HepG2 (cell line): Measurements from ENCODE around the gene OSBPL1A. TPM values are rescaled to one million over a fixed set of nuclear protein-coding genes. Genes with fewer than 3 reads are reported as not detected.

Experiments
- ATAC-seq: fragments of 200-7000 bp; cut with Tn5 transposase; 3 replicates; pipeline ENCODE4 v1.9.1; 2020; ENCODE audit warnings: mild to moderate bottlenecking, moderate library complexity
- BruUV-seq: library from RNA; stranded (reverse); fragments of 400-500 nt; replicated peaks from 2 replicates; lab custom pipeline; 2021; lab: Mats Ljungman, UMichigan
- CTCF ChIA-PET: fragments of 300-600 bp; formaldehyde crosslinking; extraction: SDS; loops from one replicate; lab custom pipeline; 2021; ENCODE audit warnings: low total read pairs, inconsistent platforms, low intra/inter-chr PET ratio; lab: Yijun Ruan, JAX
- POLR2A ChIA-PET: fragments of 350-600 bp; sonication (Branson Sonifier 250); formaldehyde crosslinking; loops from one replicate; lab custom pipeline; 2020; ENCODE audit warnings: antibody characterized with exemption, inconsistent platforms; lab: Yijun Ruan, JAX
- DNase-seq: peaks from one replicate; pipeline ENCODE4 v3.0.0-alpha.2; 2015; ENCODE audit warnings: low spot score
- FAIRE-seq: peaks from 3 replicates; lab custom pipeline; 2011; peaks lifted over from hg19 to GRCh38; lab: Jason Lieb, UNC
- H2AFZ ChIP-seq: one replicate; pipeline ENCODE4 v1.6.1; 2011; ENCODE audit warnings: low read length, inconsistent platforms
- H3K27ac ChIP-seq: fragments of 300-600 bp; 3 replicates; pipeline ENCODE4 v1.8.0; 2011; ENCODE audit warnings: mixed run types, mild to moderate bottlenecking, mixed read lengths, low read length, inconsistent platforms; ENCODE audit not compliant: insufficient read depth; ENCODE audit errors: extremely low read length
- H3K27me3 ChIP-seq, 2 experiments: fragments of 200-600 bp in 1 of 2; 2 replicates in 1 of 2; 3 replicates in 1 of 2; pipeline versions ENCODE4 v1.6.0 to v1.8.0; 2011; ENCODE audit warnings: low read length in 2 of 2, mild to moderate bottlenecking in 2 of 2, moderate library complexity in 2 of 2, inconsistent platforms in 1 of 2; ENCODE audit not compliant: insufficient read depth in 2 of 2, control insufficient read depth in 1 of 2
- H3K36me3 ChIP-seq, 2 experiments: fragments of 200-600 bp in 1 of 2; replicated peaks in 1 of 2; 2 replicates in 1 of 2; 3 replicates in 1 of 2; pipeline versions ENCODE4 v1.5.1 to v1.8.0; 2011; ENCODE audit warnings: low read length in 2 of 2, inconsistent platforms in 1 of 2; ENCODE audit not compliant: insufficient read depth in 2 of 2, control insufficient read depth in 1 of 2
- H3K4me1 ChIP-seq: 2 replicates; pipeline ENCODE4 v1.5.1; 2012; ENCODE audit warnings: low read length, inconsistent platforms; ENCODE audit not compliant: insufficient read depth
- H3K4me2 ChIP-seq: 2 replicates; pipeline ENCODE4 v1.6.0; 2011; ENCODE audit warnings: low read depth, low read length, inconsistent platforms
- H3K4me3 ChIP-seq, 3 experiments: fragments of 200-600 bp in 1 of 3; sonication (generic), shearing (Covaris generic) in 1 of 3; replicated peaks in 1 of 3; 2 replicates each; pipeline ENCODE4 v1.5.1; 2011 to 2016; ENCODE audit warnings: low read length in 3 of 3, inconsistent platforms in 2 of 3, low read depth in 2 of 3, mild to moderate bottlenecking in 2 of 3, control low read depth in 1 of 3, mixed read lengths in 1 of 3; ENCODE audit not compliant: insufficient read depth in 1 of 3
- H3K79me2 ChIP-seq: one replicate; pipeline ENCODE4 v1.6.1; 2011; ENCODE audit warnings: low read length, inconsistent platforms; ENCODE audit not compliant: insufficient read depth
- H3K9ac ChIP-seq: 2 replicates; pipeline ENCODE4 v1.6.0; 2011; ENCODE audit warnings: mild to moderate bottlenecking, low read depth, low read length, inconsistent platforms; ENCODE audit not compliant: insufficient read depth
- H3K9me3 ChIP-seq: 2 replicates; pipeline ENCODE4 v1.5.1; 2012; ENCODE audit warnings: mild to moderate bottlenecking, low read length
- H4K20me1 ChIP-seq: 2 replicates; pipeline ENCODE4 v1.6.0; 2011; ENCODE audit warnings: inconsistent platforms, mild to moderate bottlenecking, low read length, moderate library complexity; ENCODE audit not compliant: insufficient read depth
- AKAP8 ChIP-seq: sonication (generic); formaldehyde crosslinking; IDR thresholded peaks from 2 replicates; pipeline ENCODE4 v1.5.1; 2020; ENCODE audit warnings: mild to moderate bottlenecking, missing genetic modification reagents
- CEBPG ChIP-seq: IDR thresholded peaks from 2 replicates; pipeline ENCODE4 v1.6.1; 2016
- KLF16 ChIP-seq, 2 experiments: sonication (generic) in 1 of 2; formaldehyde crosslinking in 1 of 2; IDR thresholded peaks; 2 replicates each; pipeline versions ENCODE4 v1.6.1 to v1.8.0; 2016 to 2023; ENCODE audit warnings: missing genetic modification reagents in 2 of 2, missing compliant biosample characterization in 1 of 2
- PRPF4 ChIP-seq: fragments of 200-400 bp; formaldehyde crosslinking; IDR thresholded peaks from 2 replicates; pipeline ENCODE4 v1.6.1; 2016; ENCODE audit warnings: low read length, low read depth; ENCODE audit not compliant: poor library complexity, severe bottlenecking
- PTBP1 ChIP-seq: fragments of 200-400 bp; formaldehyde crosslinking; IDR thresholded peaks from 2 replicates; pipeline ENCODE4 v1.6.1; 2018; ENCODE audit warnings: low read length, low read depth; ENCODE audit not compliant: poor library complexity, severe bottlenecking
- RFX5 ChIP-seq: IDR thresholded peaks from 2 replicates; pipeline ENCODE4 v1.6.1; 2011; ENCODE audit warnings: low read depth, low read length, improper control_type of control experiment
- SATB2 ChIP-seq: sonication (generic); formaldehyde crosslinking; IDR thresholded peaks from 2 replicates; pipeline ENCODE4 v1.5.0; 2020; ENCODE audit warnings: missing genetic modification reagents
- ZC3H4 ChIP-seq: sonication (generic); formaldehyde crosslinking; IDR thresholded peaks from 2 replicates; pipeline ENCODE4 v1.4.0; 2020; ENCODE audit warnings: missing genetic modification reagents, borderline replicate concordance
- ZFP1 ChIP-seq: IDR thresholded peaks from 2 replicates; pipeline ENCODE4 v1.6.1; 2016
- ZNF350 ChIP-seq: sonication (generic); formaldehyde crosslinking; IDR thresholded peaks from 2 replicates; pipeline ENCODE4 v1.4.0; 2020; ENCODE audit warnings: mild to moderate bottlenecking, low read depth, missing genetic modification reagents, borderline replicate concordance
- ZNF547 ChIP-seq: sonication (generic); formaldehyde crosslinking; IDR thresholded peaks from 2 replicates; pipeline ENCODE4 v1.5.1; 2020; ENCODE audit warnings: mild to moderate bottlenecking, missing genetic modification reagents
- ZNF792 ChIP-seq: IDR thresholded peaks from 2 replicates; pipeline ENCODE4 v1.6.1; 2016
- ZNF891 ChIP-seq: sonication (generic); formaldehyde crosslinking; IDR thresholded peaks from 2 replicates; pipeline ENCODE4 v1.5.0; 2020; ENCODE audit warnings: mild to moderate bottlenecking, missing genetic modification reagents
- ZSCAN30 ChIP-seq: sonication (generic); formaldehyde crosslinking; IDR thresholded peaks from 2 replicates; pipeline ENCODE4 v1.5.0; 2020; ENCODE audit warnings: mild to moderate bottlenecking, missing genetic modification reagents
- WGBS: methylation state at CpG from one replicate; pipeline ENCODE4 v1.1.6; 2017; ENCODE audit warnings: low lambda C conversion rate; 5-methylcytosine and 5-hydroxymethylcytosine counted together
- in situ Hi-C: cut with HindIII; loops from 2 replicates; pipeline ENCODE4 v1.10.0; 2017; ENCODE audit warnings: low pct_unique_long_range_greater_than_20kb; ENCODE audit not compliant: extremely low pct_ligation_motif_present
- intact Hi-C: fragments of 100-400 bp; cut with micrococcal nuclease; formaldehyde crosslinking; loops from one replicate; pipeline ENCODE4 v1.10.0; 2022; ENCODE audit not compliant: unreplicated experiment
- polyA plus RNA-seq, 8 experiments: library from polyadenylated mRNA; depleted of rRNA in 3 of 8; stranded (reverse) in 7 of 8; unstranded in 1 of 8; fragments of >200 nt; fragmentation: Illumina TruSeq in 4 of 8; extraction: Trizol in 4 of 8; gene quantifications; 2 replicates each; pipeline versions ENCODE4 v1.2.1 to v1.2.3, GENCODE V29; 2011 to 2016; ENCODE audit warnings: low read depth in 4 of 8, missing spikeins in 1 of 8, mixed read lengths in 1 of 8; ENCODE audit not compliant: insufficient read depth in 1 of 8
- total RNA-seq, 5 experiments: library from RNA; depleted of rRNA; stranded (reverse); fragments of >200 nt; fragmentation: Illumina TruSeq; extraction: Trizol; gene quantifications; 2 replicates each; pipeline ENCODE4 v1.2.3, GENCODE V29; 2016; ENCODE audit warnings: low read depth in 1 of 5
- TF ChIP-seq, protein P1 (sequence below): sonication (generic); formaldehyde crosslinking; IDR thresholded peaks from 2 replicates; pipeline ENCODE4 v1.5.0; 2020; ENCODE audit warnings: mild to moderate bottlenecking, missing genetic modification reagents
- TF ChIP-seq, protein P2 (sequence below): sonication (generic); formaldehyde crosslinking; IDR thresholded peaks from 2 replicates; pipeline ENCODE4 v1.5.0; 2020; ENCODE audit warnings: missing genetic modification reagents

The OSBPL1A gene
- total and polyA plus RNA-seq, 2 of the 13 experiments (the other 11 are each of a cell fraction or from before 2014, with no cell fraction given) = 0.02 TPM; not detected in 1

- Histone ChIP-seq H3K4me3 (no peak overlapping the region), H3K36me3 (no peaks in the 10 kb centered on the region), H3K27me3 (no peaks in the 10 kb centered on the region), H3K79me2 (no peaks in the 10 kb centered on the region), H3K4me2 (no peak overlapping the region), H3K4me1 (no peaks in the 10 kb centered on the region), H2AFZ (no peak overlapping the region), H3K27ac (no peak overlapping the region), H3K9me3 (no peaks in the 10 kb centered on the region), H3K9ac (no peak overlapping the region), H4K20me1 (no peaks in the 10 kb centered on the region)
- no peak for FAIRE-seq
- no peak for ATAC-seq
- ChIA-PET CTCF (no interaction called here), POLR2A (no interaction called here)
- WGBS = 13% methylated on average over 2 of the region's 2 CpGs
- DNase-seq = no peak
- BruUV-seq = no TSS peak
- TF ChIP-seq KLF16 (CRISPR knock-in tag; IDR thresholded peaks at IDR 0.05) (no peak), RFX5 (no peak), ZNF792 (CRISPR knock-in tag) (no peak)
- intact Hi-C loops (no loop called here), in situ Hi-C loops (no loop called here)
Observed at GRCh38 chr18:24333084-24333483, 64.5 kb downstream of the OSBPL1A start.

GRCh38 chr18:24326211-24326610, 71.4 kb downstream of the OSBPL1A start:
- Histone ChIP-seq H3K27ac (no peak overlapping the region), H3K9ac (no peak overlapping the region), H3K79me2 (no peaks in the 10 kb centered on the region), H3K4me1 (no peaks in the 10 kb centered on the region), H3K27me3 (no peaks in the 10 kb centered on the region), H3K4me3 (no peak overlapping the region), H4K20me1 (no peaks in the 10 kb centered on the region), H3K36me3 (no peaks in the 10 kb centered on the region), H3K4me2 (no peak overlapping the region), H3K9me3 (no peaks in the 10 kb centered on the region), H2AFZ (no peak overlapping the region)
- WGBS = 25% methylated on average over 3 of the region's 3 CpGs
- intact Hi-C loops (no loop called here), in situ Hi-C loops (no loop called here)
- DNase-seq (no peak), ATAC-seq (no peak), FAIRE-seq (no peak)
- BruUV-seq = no TSS peak
- TF ChIP-seq ZNF350 = no peak
- TF ChIP-seq, protein P1, sequence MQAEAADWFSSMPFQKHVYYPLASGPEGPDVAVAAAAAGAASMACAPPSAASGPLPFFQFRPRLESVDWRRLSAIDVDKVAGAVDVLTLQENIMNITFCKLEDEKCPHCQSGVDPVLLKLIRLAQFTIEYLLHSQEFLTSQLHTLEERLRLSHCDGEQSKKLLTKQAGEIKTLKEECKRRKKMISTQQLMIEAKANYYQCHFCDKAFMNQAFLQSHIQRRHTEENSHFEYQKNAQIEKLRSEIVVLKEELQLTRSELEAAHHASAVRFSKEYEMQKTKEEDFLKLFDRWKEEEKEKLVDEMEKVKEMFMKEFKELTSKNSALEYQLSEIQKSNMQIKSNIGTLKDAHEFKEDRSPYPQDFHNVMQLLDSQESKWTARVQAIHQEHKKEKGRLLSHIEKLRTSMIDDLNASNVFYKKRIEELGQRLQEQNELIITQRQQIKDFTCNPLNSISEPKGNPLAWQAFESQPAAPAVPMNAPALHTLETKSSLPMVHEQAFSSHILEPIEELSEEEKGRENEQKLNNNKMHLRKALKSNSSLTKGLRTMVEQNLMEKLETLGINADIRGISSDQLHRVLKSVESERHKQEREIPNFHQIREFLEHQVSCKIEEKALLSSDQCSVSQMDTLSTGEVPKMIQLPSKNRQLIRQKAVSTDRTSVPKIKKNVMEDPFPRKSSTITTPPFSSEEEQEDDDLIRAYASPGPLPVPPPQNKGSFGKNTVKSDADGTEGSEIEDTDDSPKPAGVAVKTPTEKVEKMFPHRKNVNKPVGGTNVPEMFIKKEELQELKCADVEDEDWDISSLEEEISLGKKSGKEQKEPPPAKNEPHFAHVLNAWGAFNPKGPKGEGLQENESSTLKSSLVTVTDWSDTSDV (CRISPR knock-in tag) = no peak
- no peak for TF ChIP-seq ZSCAN30 (CRISPR knock-in tag)
- no peak for TF ChIP-seq ZNF547 (CRISPR knock-in tag)
- no peak for TF ChIP-seq ZFP1 (CRISPR knock-in tag)
- no peak for TF ChIP-seq PRPF4
- TF ChIP-seq PTBP1 = no peak
- no peak for TF ChIP-seq CEBPG (CRISPR knock-in tag)
- TF ChIP-seq, protein P2, sequence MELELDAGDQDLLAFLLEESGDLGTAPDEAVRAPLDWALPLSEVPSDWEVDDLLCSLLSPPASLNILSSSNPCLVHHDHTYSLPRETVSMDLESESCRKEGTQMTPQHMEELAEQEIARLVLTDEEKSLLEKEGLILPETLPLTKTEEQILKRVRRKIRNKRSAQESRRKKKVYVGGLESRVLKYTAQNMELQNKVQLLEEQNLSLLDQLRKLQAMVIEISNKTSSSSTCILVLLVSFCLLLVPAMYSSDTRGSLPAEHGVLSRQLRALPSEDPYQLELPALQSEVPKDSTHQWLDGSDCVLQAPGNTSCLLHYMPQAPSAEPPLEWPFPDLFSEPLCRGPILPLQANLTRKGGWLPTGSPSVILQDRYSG (CRISPR knock-in tag) = no peak
- no peak for TF ChIP-seq AKAP8 (CRISPR knock-in tag)
- TF ChIP-seq ZNF891 = no peak
- no peak for TF ChIP-seq SATB2
- no peak for TF ChIP-seq ZC3H4
- CTCF ChIA-PET = no interaction called here
- POLR2A ChIA-PET = no interaction called here
